ENCODE measurements around the gene GNL2.
"Not testable (repeated sequence)": the region's sequence is repeated elsewhere in the genome, so short reads cannot be mapped to it uniquely, and the experiment has no call there.

DNA sequence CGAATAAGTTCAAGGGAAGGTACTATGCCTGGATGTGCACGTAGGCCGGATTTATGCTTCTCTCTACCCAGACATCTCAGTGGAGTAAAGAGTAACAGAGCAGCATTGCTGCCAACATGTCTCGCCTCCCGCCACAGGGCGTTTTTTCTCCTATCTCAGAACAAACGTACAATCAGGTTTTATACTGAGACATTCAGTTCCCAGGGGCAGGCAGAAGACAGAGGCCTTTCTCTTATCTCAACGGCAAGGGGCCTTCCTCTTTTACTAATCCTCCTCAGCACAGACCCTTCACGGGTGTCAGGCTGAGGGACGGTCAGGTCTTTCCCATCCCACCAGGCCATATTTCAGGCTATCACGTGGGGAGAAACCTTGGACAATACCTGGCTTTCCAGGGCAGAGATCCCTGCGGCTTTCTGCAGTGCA, 35.8 kb downstream of the GNL2 start:
- TF ChIP-seq, protein P1, sequence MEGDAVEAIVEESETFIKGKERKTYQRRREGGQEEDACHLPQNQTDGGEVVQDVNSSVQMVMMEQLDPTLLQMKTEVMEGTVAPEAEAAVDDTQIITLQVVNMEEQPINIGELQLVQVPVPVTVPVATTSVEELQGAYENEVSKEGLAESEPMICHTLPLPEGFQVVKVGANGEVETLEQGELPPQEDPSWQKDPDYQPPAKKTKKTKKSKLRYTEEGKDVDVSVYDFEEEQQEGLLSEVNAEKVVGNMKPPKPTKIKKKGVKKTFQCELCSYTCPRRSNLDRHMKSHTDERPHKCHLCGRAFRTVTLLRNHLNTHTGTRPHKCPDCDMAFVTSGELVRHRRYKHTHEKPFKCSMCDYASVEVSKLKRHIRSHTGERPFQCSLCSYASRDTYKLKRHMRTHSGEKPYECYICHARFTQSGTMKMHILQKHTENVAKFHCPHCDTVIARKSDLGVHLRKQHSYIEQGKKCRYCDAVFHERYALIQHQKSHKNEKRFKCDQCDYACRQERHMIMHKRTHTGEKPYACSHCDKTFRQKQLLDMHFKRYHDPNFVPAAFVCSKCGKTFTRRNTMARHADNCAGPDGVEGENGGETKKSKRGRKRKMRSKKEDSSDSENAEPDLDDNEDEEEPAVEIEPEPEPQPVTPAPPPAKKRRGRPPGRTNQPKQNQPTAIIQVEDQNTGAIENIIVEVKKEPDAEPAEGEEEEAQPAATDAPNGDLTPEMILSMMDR (IDR thresholded peaks at IDR 0.05 in 2 of 3, conservative IDR thresholded peaks at IDR 0.05 in 1 of 3; ENCODE audit: control insufficient read depth in 2 of 3, extremely low read depth in 1 of 3, insufficient read depth in 1 of 3, low read depth in 3 of 3, low read length in 3 of 3): not testable (repeated sequence)
- TF ChIP-seq EGR1 (IDR thresholded peaks at IDR 0.05; ENCODE audit: borderline replicate concordance in 1 of 2, low read depth in 2 of 2, low read length in 2 of 2); ZNF274 (IDR thresholded peaks at IDR 0.05; ENCODE audit: insufficient read depth, insufficient read length); POLR2AphosphoS2 (IDR thresholded peaks at IDR 0.05; ENCODE audit: low read depth, low read length): not testable (repeated sequence)
- TF ChIP-seq, protein P2, sequence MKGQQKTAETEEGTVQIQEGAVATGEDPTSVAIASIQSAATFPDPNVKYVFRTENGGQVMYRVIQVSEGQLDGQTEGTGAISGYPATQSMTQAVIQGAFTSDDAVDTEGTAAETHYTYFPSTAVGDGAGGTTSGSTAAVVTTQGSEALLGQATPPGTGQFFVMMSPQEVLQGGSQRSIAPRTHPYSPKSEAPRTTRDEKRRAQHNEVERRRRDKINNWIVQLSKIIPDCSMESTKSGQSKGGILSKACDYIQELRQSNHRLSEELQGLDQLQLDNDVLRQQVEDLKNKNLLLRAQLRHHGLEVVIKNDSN (IDR thresholded peaks at IDR 0.05; ENCODE audit: borderline replicate concordance, extremely low read length, insufficient read depth, low read depth, low read length): not testable (repeated sequence)
